Liver (tissue), 9 donors: Measurements from ENCODE around the gene PPFIBP2. TPM values are rescaled to one million over a fixed set of nuclear protein-coding genes. Genes with fewer than 3 reads are reported as not detected.

Source experiments
- DNase-seq: peaks from one replicate; pipeline ENCODE4 v3.0.0-alpha.2; 2017; ENCODE audit warnings: low spot score
- H3K27ac ChIP-seq, 2 donors: one replicate each; pipeline ENCODE4 v1.7.0; 2013; ENCODE audit warnings: inconsistent platforms in 2 of 2, low read length in 2 of 2, control low read depth in 1 of 2, low read depth in 1 of 2, mild to moderate bottlenecking in 1 of 2
- H3K27me3 ChIP-seq, 4 donors: one replicate each; pipeline versions ENCODE4 v1.6.1 to v1.7.0; 2013; ENCODE audit warnings: low read length in 3 of 4, inconsistent platforms in 1 of 4, mild to moderate bottlenecking in 1 of 4, moderate library complexity in 1 of 4; ENCODE audit not compliant: control insufficient read depth in 4 of 4, insufficient read depth in 4 of 4
- H3K36me3 ChIP-seq, 4 donors: one replicate each; pipeline versions ENCODE4 v1.6.1 to v1.7.0; 2013; ENCODE audit warnings: low read length in 3 of 4, mild to moderate bottlenecking in 3 of 4, low read depth in 1 of 4, moderate library complexity in 1 of 4; ENCODE audit not compliant: control insufficient read depth in 4 of 4, insufficient read depth in 3 of 4
- H3K4me1 ChIP-seq, 4 donors: one replicate each; pipeline versions ENCODE4 v1.6.1 to v1.7.0; 2013; ENCODE audit warnings: low read length in 3 of 4, mild to moderate bottlenecking in 3 of 4, moderate library complexity in 1 of 4; ENCODE audit not compliant: control insufficient read depth in 4 of 4, insufficient read depth in 4 of 4
- H3K4me3 ChIP-seq, 3 donors: one replicate each; pipeline versions ENCODE4 v1.6.1 to v1.7.0; 2013; ENCODE audit warnings: low read length in 3 of 3, control low read depth in 1 of 3, low read depth in 1 of 3, mild to moderate bottlenecking in 1 of 3
- H3K9ac ChIP-seq, 2 donors: one replicate each; pipeline ENCODE4 v1.7.0; 2013; ENCODE audit warnings: low read length in 2 of 2, mild to moderate bottlenecking in 2 of 2, moderate library complexity in 2 of 2, control low read depth in 1 of 2, low read depth in 1 of 2
- H3K9me3 ChIP-seq, 4 donors: one replicate each; pipeline versions ENCODE4 v1.6.1 to v1.7.0; 2013; ENCODE audit warnings: low read length in 3 of 4; ENCODE audit not compliant: control insufficient read depth in 4 of 4
- EGR1 ChIP-seq, 2 donors: IDR thresholded peaks; 2 replicates each; pipeline ENCODE4 v1.6.1; 2016 to 2018; ENCODE audit warnings: antibody characterized with exemption in 2 of 2, low read depth in 2 of 2
- FOXA1 ChIP-seq: IDR thresholded peaks from 2 replicates; pipeline ENCODE4 v1.6.1; 2016; ENCODE audit warnings: antibody characterized with exemption
- FOXA2 ChIP-seq: IDR thresholded peaks from 2 replicates; pipeline ENCODE4 v1.6.1; 2016; ENCODE audit warnings: antibody characterized with exemption
- GABPA ChIP-seq, 2 donors: IDR thresholded peaks in 1 of 2; conservative IDR thresholded peaks in 1 of 2; 2 replicates each; pipeline ENCODE4 v1.6.1; 2016; ENCODE audit warnings: antibody characterized with exemption in 2 of 2, mild to moderate bottlenecking in 1 of 2, moderate library complexity in 1 of 2
- HNF4A ChIP-seq, 2 donors: conservative IDR thresholded peaks; 2 replicates each; pipeline ENCODE4 v1.6.1; 2016; ENCODE audit warnings: antibody characterized with exemption in 2 of 2, mild to moderate bottlenecking in 2 of 2
- HNF4G ChIP-seq: IDR thresholded peaks from 2 replicates; pipeline ENCODE4 v1.6.1; 2016; ENCODE audit warnings: antibody characterized with exemption
- JUND ChIP-seq, 2 donors: IDR thresholded peaks; 2 replicates each; pipeline ENCODE4 v1.6.1; 2016; ENCODE audit warnings: antibody characterized with exemption in 2 of 2
- NR2F2 ChIP-seq: IDR thresholded peaks from 2 replicates; pipeline ENCODE4 v1.6.1; 2016; ENCODE audit warnings: antibody characterized with exemption
- RAD21 ChIP-seq, 2 donors: IDR thresholded peaks; 2 replicates each; pipeline ENCODE4 v1.6.1; 2016; ENCODE audit warnings: antibody characterized with exemption in 2 of 2, mild to moderate bottlenecking in 2 of 2
- RXRA ChIP-seq, 2 donors: IDR thresholded peaks; 2 replicates each; pipeline ENCODE4 v1.6.1; 2017 to 2018; ENCODE audit warnings: antibody characterized with exemption in 2 of 2, mild to moderate bottlenecking in 1 of 2
- SP1 ChIP-seq: IDR thresholded peaks from 2 replicates; pipeline ENCODE4 v1.6.1; 2018; ENCODE audit warnings: antibody characterized with exemption, mild to moderate bottlenecking
- TAF1 ChIP-seq: conservative IDR thresholded peaks from 2 replicates; pipeline ENCODE4 v1.6.1; 2016; ENCODE audit warnings: antibody characterized with exemption, mild to moderate bottlenecking
- YY1 ChIP-seq: IDR thresholded peaks from 2 replicates; pipeline ENCODE4 v1.6.1; 2016; ENCODE audit warnings: antibody characterized with exemption, mild to moderate bottlenecking
- WGBS: extraction: QIAGEN DNeasy Blood & Tissue Kit; methylation state at CpG from one replicate; pipeline ENCODE4 v1.1.7; 2013; 5-methylcytosine and 5-hydroxymethylcytosine counted together
- polyA plus RNA-seq, 2 donors: library from polyadenylated mRNA; stranded (reverse) in 1 of 2; unstranded in 1 of 2; fragments of 200-250 nt in 1 of 2; fragments of >200 nt in 1 of 2; fragmentation: Nextera tagmentation in 1 of 2; extraction: Ambion mirVana in 1 of 2; gene quantifications; one replicate each; pipeline versions ENCODE4 v1.2.1 to v1.2.3, GENCODE V29; 2013 to 2015
- total RNA-seq, 2 donors: library from RNA; depleted of rRNA; stranded (reverse); fragments of >200 nt; gene quantifications; one replicate each; pipeline ENCODE4 v1.2.3, GENCODE V29; 2014
- TF ChIP-seq, protein P1 (sequence below): IDR thresholded peaks from 2 replicates; pipeline ENCODE4 v1.6.1; 2016; ENCODE audit warnings: antibody characterized with exemption
- TF ChIP-seq, protein P2 (sequence below): IDR thresholded peaks from 2 replicates; pipeline ENCODE4 v1.6.1; 2016; ENCODE audit warnings: antibody characterized with exemption
- TF ChIP-seq, protein P3 (sequence below): IDR thresholded peaks from 2 replicates; pipeline ENCODE4 v1.6.1; 2016; ENCODE audit warnings: antibody characterized with exemption
- TF ChIP-seq, protein P4 (sequence below): fragments of 150-350 bp; IDR thresholded peaks from 2 replicates; pipeline ENCODE4 v1.5.1; 2017; ENCODE audit warnings: improper control_type of control experiment, low read depth, low read length; ENCODE audit not compliant: missing input control
- TF ChIP-seq, protein P5 (sequence below): IDR thresholded peaks from 2 replicates; pipeline ENCODE4 v1.6.1; 2016; ENCODE audit warnings: antibody characterized with exemption, mild to moderate bottlenecking
- donor health status: healthy.
- donor health status: healthy.
- donor health status: healthy.
- donor health status: healthy.
- donor health status: healthy.

The PPFIBP2 gene
- total and polyA plus RNA-seq, 4 donors: 19.6 to 80.0 (median 23.2) TPM

DNA sequence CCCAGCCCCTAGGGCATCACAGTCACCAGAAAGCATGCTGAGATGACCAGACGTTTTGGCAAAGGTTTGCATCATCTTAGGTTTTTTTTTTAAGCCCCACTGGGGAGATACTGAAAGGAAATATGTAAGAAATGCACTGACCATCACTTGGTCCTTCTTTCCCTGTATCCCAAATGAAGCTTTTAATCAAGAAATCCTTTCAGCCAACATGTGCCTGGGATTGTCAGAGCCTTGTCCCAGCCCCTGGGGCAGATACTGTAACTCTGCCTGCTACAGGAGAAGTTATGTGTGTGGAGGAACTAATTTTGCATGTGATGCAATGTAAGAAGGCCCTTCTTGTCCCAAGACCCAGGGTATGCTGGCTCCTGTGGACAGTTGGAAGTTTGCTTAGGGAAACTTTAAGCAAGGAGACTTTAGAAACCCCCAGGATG is 65.6 kb downstream of the PPFIBP2 start:
- Histone ChIP-seq H3K27ac (peak overlapping the region in 1 of 2 donors; percentile 24), H3K36me3 (no peaks in the 10 kb centered on the region), H3K9me3 (no peaks in the 10 kb centered on the region), H3K4me3 (no peak overlapping the region), H3K27me3 (no peaks in the 10 kb centered on the region), H3K9ac (no peak overlapping the region), H3K4me1 (peaks cover 12 to 46% (median 33%) of the 10 kb centered on the region in 4 donors)
- WGBS: 56% methylated on average over 1 of the region's 1 CpG
- TF ChIP-seq, protein P1, sequence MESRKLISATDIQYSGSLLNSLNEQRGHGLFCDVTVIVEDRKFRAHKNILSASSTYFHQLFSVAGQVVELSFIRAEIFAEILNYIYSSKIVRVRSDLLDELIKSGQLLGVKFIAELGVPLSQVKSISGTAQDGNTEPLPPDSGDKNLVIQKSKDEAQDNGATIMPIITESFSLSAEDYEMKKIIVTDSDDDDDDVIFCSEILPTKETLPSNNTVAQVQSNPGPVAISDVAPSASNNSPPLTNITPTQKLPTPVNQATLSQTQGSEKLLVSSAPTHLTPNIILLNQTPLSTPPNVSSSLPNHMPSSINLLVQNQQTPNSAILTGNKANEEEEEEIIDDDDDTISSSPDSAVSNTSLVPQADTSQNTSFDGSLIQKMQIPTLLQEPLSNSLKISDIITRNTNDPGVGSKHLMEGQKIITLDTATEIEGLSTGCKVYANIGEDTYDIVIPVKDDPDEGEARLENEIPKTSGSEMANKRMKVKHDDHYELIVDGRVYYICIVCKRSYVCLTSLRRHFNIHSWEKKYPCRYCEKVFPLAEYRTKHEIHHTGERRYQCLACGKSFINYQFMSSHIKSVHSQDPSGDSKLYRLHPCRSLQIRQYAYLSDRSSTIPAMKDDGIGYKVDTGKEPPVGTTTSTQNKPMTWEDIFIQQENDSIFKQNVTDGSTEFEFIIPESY: no peak
- TF ChIP-seq JUND (IDR thresholded peaks at IDR 0.05) (peak in 1 of 2 donors; percentile 13), GABPA (IDR thresholded peaks at IDR 0.05 in 1 of 2, conservative IDR thresholded peaks at IDR 0.05 in 1 of 2) (no peak)
- DNase-seq: no peak

DNA sequence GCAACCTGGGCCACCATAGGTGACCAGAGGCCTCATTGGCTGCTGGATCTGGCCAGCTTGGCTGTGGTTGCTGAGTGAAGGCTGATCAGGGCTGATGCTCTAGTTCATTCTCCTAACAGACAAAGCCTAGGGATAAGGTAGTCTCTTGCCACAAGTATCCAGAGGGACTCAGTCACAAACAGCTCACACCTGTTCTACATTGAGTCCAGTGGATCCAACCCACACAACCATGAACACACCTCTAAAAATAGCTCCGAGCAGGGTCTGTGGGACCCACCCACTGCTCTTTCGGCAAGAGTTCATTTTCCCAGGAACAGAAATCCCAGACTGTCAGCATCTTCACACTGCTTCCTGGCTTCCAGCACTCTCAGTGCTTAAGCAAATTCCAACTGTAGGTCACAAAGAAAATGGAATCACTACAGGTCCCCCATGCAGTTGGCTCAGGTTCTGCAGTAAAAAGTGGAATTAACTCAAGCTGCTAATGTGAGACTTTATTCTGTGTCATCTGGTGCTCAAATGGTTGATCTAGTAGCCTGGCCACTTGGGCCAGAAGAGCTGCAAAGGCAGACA is 67.3 kb downstream of the PPFIBP2 start:
- DNase-seq: no peak
- Histone ChIP-seq H3K36me3 (no peaks in the 10 kb centered on the region), H3K27ac (no peak overlapping the region), H3K9ac (no peak overlapping the region), H3K9me3 (no peaks in the 10 kb centered on the region), H3K4me1 (peaks cover 6 to 28% (median 15%) of the 10 kb centered on the region in 4 donors), H3K4me3 (no peak overlapping the region), H3K27me3 (no peaks in the 10 kb centered on the region)
- no peak for TF ChIP-seq EGR1 (IDR thresholded peaks at IDR 0.05; ENCODE audit: low read depth in 2 of 2)
- TF ChIP-seq GABPA (IDR thresholded peaks at IDR 0.05 in 1 of 2, conservative IDR thresholded peaks at IDR 0.05 in 1 of 2): no peak
- TF ChIP-seq NR2F2: no peak
- TF ChIP-seq TAF1: no peak
- TF ChIP-seq YY1: no peak
- TF ChIP-seq, protein P2, sequence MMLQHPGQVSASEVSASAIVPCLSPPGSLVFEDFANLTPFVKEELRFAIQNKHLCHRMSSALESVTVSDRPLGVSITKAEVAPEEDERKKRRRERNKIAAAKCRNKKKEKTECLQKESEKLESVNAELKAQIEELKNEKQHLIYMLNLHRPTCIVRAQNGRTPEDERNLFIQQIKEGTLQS: no peak
- no peak for TF ChIP-seq HNF4G
- TF ChIP-seq FOXA2: no peak
- no peak for TF ChIP-seq RXRA (IDR thresholded peaks at IDR 0.05)
- TF ChIP-seq RAD21 (IDR thresholded peaks at IDR 0.05): no peak
- TF ChIP-seq, protein P3, sequence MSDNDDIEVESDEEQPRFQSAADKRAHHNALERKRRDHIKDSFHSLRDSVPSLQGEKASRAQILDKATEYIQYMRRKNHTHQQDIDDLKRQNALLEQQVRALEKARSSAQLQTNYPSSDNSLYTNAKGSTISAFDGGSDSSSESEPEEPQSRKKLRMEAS: no peak
- TF ChIP-seq, protein P1: no peak
- no peak for TF ChIP-seq JUND (IDR thresholded peaks at IDR 0.05)
- no peak for TF ChIP-seq SP1
- TF ChIP-seq, protein P4, sequence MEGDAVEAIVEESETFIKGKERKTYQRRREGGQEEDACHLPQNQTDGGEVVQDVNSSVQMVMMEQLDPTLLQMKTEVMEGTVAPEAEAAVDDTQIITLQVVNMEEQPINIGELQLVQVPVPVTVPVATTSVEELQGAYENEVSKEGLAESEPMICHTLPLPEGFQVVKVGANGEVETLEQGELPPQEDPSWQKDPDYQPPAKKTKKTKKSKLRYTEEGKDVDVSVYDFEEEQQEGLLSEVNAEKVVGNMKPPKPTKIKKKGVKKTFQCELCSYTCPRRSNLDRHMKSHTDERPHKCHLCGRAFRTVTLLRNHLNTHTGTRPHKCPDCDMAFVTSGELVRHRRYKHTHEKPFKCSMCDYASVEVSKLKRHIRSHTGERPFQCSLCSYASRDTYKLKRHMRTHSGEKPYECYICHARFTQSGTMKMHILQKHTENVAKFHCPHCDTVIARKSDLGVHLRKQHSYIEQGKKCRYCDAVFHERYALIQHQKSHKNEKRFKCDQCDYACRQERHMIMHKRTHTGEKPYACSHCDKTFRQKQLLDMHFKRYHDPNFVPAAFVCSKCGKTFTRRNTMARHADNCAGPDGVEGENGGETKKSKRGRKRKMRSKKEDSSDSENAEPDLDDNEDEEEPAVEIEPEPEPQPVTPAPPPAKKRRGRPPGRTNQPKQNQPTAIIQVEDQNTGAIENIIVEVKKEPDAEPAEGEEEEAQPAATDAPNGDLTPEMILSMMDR: no peak
- no peak for TF ChIP-seq FOXA1
- TF ChIP-seq HNF4A (conservative IDR thresholded peaks at IDR 0.05): no peak
- TF ChIP-seq, protein P5, sequence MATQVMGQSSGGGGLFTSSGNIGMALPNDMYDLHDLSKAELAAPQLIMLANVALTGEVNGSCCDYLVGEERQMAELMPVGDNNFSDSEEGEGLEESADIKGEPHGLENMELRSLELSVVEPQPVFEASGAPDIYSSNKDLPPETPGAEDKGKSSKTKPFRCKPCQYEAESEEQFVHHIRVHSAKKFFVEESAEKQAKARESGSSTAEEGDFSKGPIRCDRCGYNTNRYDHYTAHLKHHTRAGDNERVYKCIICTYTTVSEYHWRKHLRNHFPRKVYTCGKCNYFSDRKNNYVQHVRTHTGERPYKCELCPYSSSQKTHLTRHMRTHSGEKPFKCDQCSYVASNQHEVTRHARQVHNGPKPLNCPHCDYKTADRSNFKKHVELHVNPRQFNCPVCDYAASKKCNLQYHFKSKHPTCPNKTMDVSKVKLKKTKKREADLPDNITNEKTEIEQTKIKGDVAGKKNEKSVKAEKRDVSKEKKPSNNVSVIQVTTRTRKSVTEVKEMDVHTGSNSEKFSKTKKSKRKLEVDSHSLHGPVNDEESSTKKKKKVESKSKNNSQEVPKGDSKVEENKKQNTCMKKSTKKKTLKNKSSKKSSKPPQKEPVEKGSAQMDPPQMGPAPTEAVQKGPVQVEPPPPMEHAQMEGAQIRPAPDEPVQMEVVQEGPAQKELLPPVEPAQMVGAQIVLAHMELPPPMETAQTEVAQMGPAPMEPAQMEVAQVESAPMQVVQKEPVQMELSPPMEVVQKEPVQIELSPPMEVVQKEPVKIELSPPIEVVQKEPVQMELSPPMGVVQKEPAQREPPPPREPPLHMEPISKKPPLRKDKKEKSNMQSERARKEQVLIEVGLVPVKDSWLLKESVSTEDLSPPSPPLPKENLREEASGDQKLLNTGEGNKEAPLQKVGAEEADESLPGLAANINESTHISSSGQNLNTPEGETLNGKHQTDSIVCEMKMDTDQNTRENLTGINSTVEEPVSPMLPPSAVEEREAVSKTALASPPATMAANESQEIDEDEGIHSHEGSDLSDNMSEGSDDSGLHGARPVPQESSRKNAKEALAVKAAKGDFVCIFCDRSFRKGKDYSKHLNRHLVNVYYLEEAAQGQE: no peak
- WGBS: 74% methylated on average over 2 of the region's 2 CpGs
